Measurements from ENCODE around the gene PTPN4.

DNA sequence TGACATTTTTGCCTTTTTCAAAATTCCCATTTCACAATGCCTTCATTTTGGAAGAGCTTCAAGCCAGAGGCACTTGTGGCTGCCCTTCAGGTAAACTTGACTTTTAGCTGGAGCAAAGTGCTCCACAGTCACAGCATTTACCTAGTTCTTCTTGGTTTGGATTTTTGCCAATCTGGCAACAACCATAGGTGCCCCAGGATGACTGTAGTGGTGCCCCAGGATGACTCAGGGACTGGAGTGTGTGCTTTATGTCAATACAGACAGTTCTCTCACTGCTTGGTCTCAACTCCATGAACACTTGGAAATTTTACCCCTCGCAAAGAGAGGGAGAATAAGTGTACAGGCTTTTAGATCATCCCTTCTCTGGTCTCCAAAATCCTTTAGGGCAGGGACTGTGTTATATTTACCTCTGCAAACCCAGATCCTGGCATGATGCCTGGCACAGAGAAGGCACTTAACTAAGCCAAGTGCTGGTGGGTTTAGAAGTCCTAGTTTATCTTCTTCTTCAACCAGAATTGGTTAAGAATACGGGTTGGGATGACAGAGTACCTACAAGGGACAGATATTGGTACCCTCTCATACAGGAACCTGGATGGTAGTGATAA, 15.3 kb upstream of the PTPN4 start:
- TF ChIP-seq POLR2A (IDR thresholded peaks at IDR 0.05; ENCODE audit: low read length), result no peak
- no peak for TF ChIP-seq GATA1 (IDR thresholded peaks at IDR 0.05; ENCODE audit: low read depth, low read length)

All from erythroblast (primary cell).